HCT116 (cell line): Measurements from ENCODE around the gene WDHD1. TPM values are rescaled to one million over a fixed set of nuclear protein-coding genes. Genes with fewer than 3 reads are reported as not detected.

ENCODE experiments used
- ATAC-seq: fragments of 200-7000 bp; cut with Tn5 transposase; 2 replicates; pipeline ENCODE4 v1.9.1; 2020; ENCODE audit warnings: mild to moderate bottlenecking, moderate library complexity
- BruUV-seq: library from RNA; stranded (reverse); fragments of 400-500 nt; replicated peaks from 2 replicates; lab custom pipeline; 2021; lab: Mats Ljungman, UMichigan
- CTCF ChIA-PET: fragments of 300-600 bp; sonication (Branson Sonifier 250); formaldehyde crosslinking; loops from one replicate; lab custom pipeline; 2021; ENCODE audit warnings: antibody characterized with exemption; lab: Charles Lee
- POLR2A ChIA-PET: fragments of 300-600, 350-600 bp; sonication (Branson Sonifier 250); formaldehyde crosslinking; loops from one replicate; lab custom pipeline; 2021; ENCODE audit warnings: antibody characterized with exemption; lab: Charles Lee
- RAD21 ChIA-PET, 2 experiments: fragments of 300-600 bp; sonication (Branson Sonifier 250); formaldehyde crosslinking; loops; one replicate each; lab custom pipeline; 2023; ENCODE audit warnings: low total read pairs in 2 of 2; ENCODE audit not compliant: uncharacterized antibody in 2 of 2, unreplicated experiment in 2 of 2, low non-redundant PET in 1 of 2; lab: Charles Lee
- DNase-seq: peaks from one replicate; pipeline ENCODE4 v3.0.0-alpha.2; 2010; ENCODE audit warnings: low read depth, low spot score
- H2AFZ ChIP-seq: fragments of 200-600 bp; shearing (Covaris generic), sonication (generic); 2 replicates; pipeline ENCODE4 v1.6.1; 2017; ENCODE audit warnings: low read depth, mixed run types, mixed read lengths, antibody characterized with exemption, low read length; ENCODE audit not compliant: poor library complexity, severe bottlenecking
- H3K27ac ChIP-seq: 2 replicates; pipeline ENCODE4 v1.5.1; 2012; ENCODE audit warnings: low read depth, low read length
- H3K27me3 ChIP-seq: fragments of 200-600 bp; sonication (generic); 2 replicates; pipeline ENCODE4 v1.6.1; 2016; ENCODE audit warnings: mixed run types, low read length, mixed read lengths; ENCODE audit not compliant: insufficient read depth
- H3K36me3 ChIP-seq, 2 experiments: fragments of 200-500 bp in 1 of 2; fragments of 200-600 bp in 1 of 2; sonication (Bioruptor generic) in 1 of 2; sonication (generic) in 1 of 2; 2 replicates each; pipeline versions ENCODE4 v1.5.1 to v1.6.1; 2014 to 2016; ENCODE audit warnings: low read length in 2 of 2, inconsistent platforms in 1 of 2, mixed read lengths in 1 of 2, mixed run types in 1 of 2; ENCODE audit not compliant: insufficient read depth in 2 of 2, control insufficient read depth in 1 of 2
- H3K4me1 ChIP-seq, 2 experiments: fragments of 200-600 bp in 1 of 2; sonication (generic) in 1 of 2; 2 replicates each; pipeline versions ENCODE4 v1.5.1 to v1.6.1; 2012 to 2017; ENCODE audit warnings: low read length in 2 of 2, inconsistent platforms in 1 of 2, mild to moderate bottlenecking in 1 of 2, mixed read lengths in 1 of 2, mixed run types in 1 of 2, moderate library complexity in 1 of 2; ENCODE audit not compliant: insufficient read depth in 2 of 2, control insufficient read depth in 1 of 2
- H3K4me2 ChIP-seq: fragments of 200-600 bp; sonication (generic); 2 replicates; pipeline ENCODE4 v1.6.1; 2017; ENCODE audit warnings: mixed run types, low read length, mixed read lengths
- H3K4me3 ChIP-seq, 2 experiments: fragments of 200-600 bp in 1 of 2; sonication (generic) in 1 of 2; replicated peaks in 1 of 2; 2 replicates each; pipeline ENCODE4 v1.5.1; 2011 to 2016; ENCODE audit warnings: low read length in 2 of 2, control low read depth in 1 of 2, low read depth in 1 of 2, mild to moderate bottlenecking in 1 of 2, mixed read lengths in 1 of 2, mixed run types in 1 of 2
- H3K79me2 ChIP-seq: fragments of 200-600 bp; sonication (generic); 2 replicates; pipeline ENCODE4 v1.6.1; 2017; ENCODE audit warnings: mild to moderate bottlenecking, mixed run types, low read length, moderate library complexity, mixed read lengths; ENCODE audit not compliant: insufficient read depth
- H3K9ac ChIP-seq: fragments of 200-600 bp; sonication (generic); 2 replicates; pipeline ENCODE4 v1.6.1; 2016; ENCODE audit warnings: low read length, mixed read lengths
- H3K9me2 ChIP-seq: fragments of 200-600 bp; sonication (generic), shearing (Covaris generic); 2 replicates; pipeline ENCODE4 v1.6.1; 2017; ENCODE audit warnings: mixed run types, mild to moderate bottlenecking, moderate library complexity; ENCODE audit not compliant: insufficient read depth
- H3K9me3 ChIP-seq, 2 experiments: fragments of 200-500 bp in 1 of 2; fragments of 200-600 bp in 1 of 2; sonication (Bioruptor generic) in 1 of 2; sonication (generic) in 1 of 2; 2 replicates each; pipeline ENCODE4 v1.6.1; 2014 to 2017; ENCODE audit warnings: low read length in 2 of 2, mixed read lengths in 2 of 2, inconsistent platforms in 1 of 2, low read depth in 1 of 2, mild to moderate bottlenecking in 1 of 2, mixed run types in 1 of 2, moderate library complexity in 1 of 2; ENCODE audit not compliant: control insufficient read depth in 1 of 2, insufficient read depth in 1 of 2
- H4K20me1 ChIP-seq: fragments of 200-600 bp; sonication (generic), shearing (Covaris generic); 2 replicates; pipeline ENCODE4 v1.6.1; 2017; ENCODE audit warnings: mixed run types, mild to moderate bottlenecking, moderate library complexity; ENCODE audit not compliant: insufficient read depth
- ELF1 ChIP-seq: IDR thresholded peaks from 2 replicates; pipeline ENCODE4 v1.6.1; 2012; ENCODE audit warnings: low read depth, borderline replicate concordance
- EZH2 ChIP-seq: fragments of 200-600 bp; sonication (generic); IDR thresholded peaks from 2 replicates; pipeline ENCODE4 v1.6.1; 2017; ENCODE audit warnings: antibody characterized with exemption, mixed run types
- EZH2phosphoT487 ChIP-seq: fragments of 200-600 bp; IDR thresholded peaks from 2 replicates; pipeline ENCODE4 v1.6.1; 2018; ENCODE audit warnings: antibody characterized with exemption, borderline replicate concordance
- FOSL1 ChIP-seq: IDR thresholded peaks from 2 replicates; pipeline ENCODE4 v1.6.1; 2012; ENCODE audit warnings: low read depth
- RAD21 ChIP-seq: IDR thresholded peaks from 2 replicates; pipeline ENCODE4 v1.6.1; 2012; ENCODE audit warnings: low read depth, mild to moderate bottlenecking
- SIN3A ChIP-seq: IDR thresholded peaks from 2 replicates; pipeline ENCODE4 v1.6.1; 2012; ENCODE audit warnings: low read depth
- SP1 ChIP-seq: IDR thresholded peaks from 2 replicates; pipeline ENCODE4 v1.6.1; 2012; ENCODE audit warnings: low read depth
- SRF ChIP-seq: IDR thresholded peaks from 2 replicates; pipeline ENCODE4 v1.6.1; 2012; ENCODE audit warnings: low read depth
- YY1 ChIP-seq: IDR thresholded peaks from 2 replicates; pipeline ENCODE4 v1.6.1; 2011; ENCODE audit warnings: low read length, low read depth, moderate library complexity, mild to moderate bottlenecking; ENCODE audit not compliant: insufficient replicate concordance; ENCODE audit errors: extremely low read depth
- intact Hi-C: fragments of 100-400 bp; cut with micrococcal nuclease; formaldehyde crosslinking; loops from 2 replicates; pipeline ENCODE4 v1.10.0; 2022
- total RNA-seq: library from RNA; stranded (reverse); gene quantifications from one replicate; pipeline ENCODE4 v1.2.1, GENCODE V29; 2021; ENCODE audit not compliant: unreplicated experiment
- TF ChIP-seq, protein P1 (sequence below): IDR thresholded peaks from 2 replicates; pipeline ENCODE4 v1.6.1; 2011; ENCODE audit warnings: mild to moderate bottlenecking, low read length, moderate library complexity; ENCODE audit not compliant: insufficient replicate concordance; ENCODE audit errors: extremely low read depth
- TF ChIP-seq, protein P2 (sequence below): IDR thresholded peaks from 2 replicates; pipeline ENCODE4 v1.6.1; 2012; ENCODE audit warnings: low read depth
- TF ChIP-seq, protein P3 (sequence below), 3 experiments: fragments of 200-600 bp in 1 of 3; sonication (generic) in 1 of 3; IDR thresholded peaks in 2 of 3; conservative IDR thresholded peaks in 1 of 3; 2 replicates each; pipeline ENCODE4 v1.5.1; 2012 to 2017; ENCODE audit warnings: low read depth in 2 of 3, low read length in 2 of 3, antibody characterized with exemption in 1 of 3, borderline replicate concordance in 1 of 3, control low read depth in 1 of 3, mild to moderate bottlenecking in 1 of 3, mixed read lengths in 1 of 3, mixed run types in 1 of 3, moderate library complexity in 1 of 3; ENCODE audit not compliant: insufficient read depth in 1 of 3
- TF ChIP-seq, protein P4 (sequence below): IDR thresholded peaks from 2 replicates; pipeline ENCODE4 v1.6.1; 2012

Gene WDHD1
- total RNA-seq, 1 experiment from 2014 or later: 44.3 TPM

DNA sequence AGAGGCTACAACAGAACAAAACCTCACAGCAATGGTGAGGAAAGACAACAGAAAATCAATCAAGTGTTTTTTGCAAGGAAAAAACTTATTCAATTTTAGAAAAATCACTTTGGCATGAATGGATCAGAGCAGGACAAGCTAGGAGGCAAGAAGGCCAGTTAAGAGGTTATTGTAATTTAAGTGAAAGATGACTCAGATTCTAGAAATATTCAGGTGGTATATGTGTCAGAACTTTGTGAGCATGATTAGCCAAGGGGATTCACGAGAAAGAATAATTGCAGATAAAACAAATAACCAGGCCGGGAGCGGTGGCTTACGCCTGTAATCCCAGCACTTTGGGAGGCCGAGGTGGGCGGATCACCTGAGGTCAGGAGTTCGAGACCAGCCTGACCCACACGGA lies 137.0 kb downstream of the WDHD1 start:
- no peaks in the 10 kb centered on the region; the same call in 1 of the 2 replicates for H3K79me2 ChIP-seq
- no peaks in the 10 kb centered on the region for H3K36me3 ChIP-seq
- ChIA-PET CTCF (no interaction called here), POLR2A (interaction anchor here (1.1 kb wide), 1 partner anchor 8 kb away, joined by 3 read pairs; no protein-coding TSS in a partner anchor), RAD21 (no interaction called here)
- intact Hi-C loops: no loop called here
- no peak overlapping the region for H3K4me3 ChIP-seq
- DNase-seq (no peak), ATAC-seq (no peak)
- no TSS peak for BruUV-seq
- H3K4me1 ChIP-seq: no peaks in the 10 kb centered on the region
- H3K27me3 ChIP-seq: no peaks in the 10 kb centered on the region
- H2AFZ ChIP-seq: no peak overlapping the region
- H4K20me1 ChIP-seq: no peaks in the 10 kb centered on the region
- no peaks in the 10 kb centered on the region for H3K9me3 ChIP-seq
- no peak overlapping the region for H3K4me2 ChIP-seq
- no peak overlapping the region for H3K27ac ChIP-seq
- no peak overlapping the region for H3K9ac ChIP-seq
- H3K9me2 ChIP-seq: no peaks in the 10 kb centered on the region
- TF ChIP-seq FOSL1 (no peak), SIN3A (no peak), YY1 (no peak), EZH2phosphoT487 (no peak), SP1 (no peak), SRF (no peak), RAD21 (no peak), EZH2 (no peak), ELF1 (no peak)
- TF ChIP-seq, protein P1, sequence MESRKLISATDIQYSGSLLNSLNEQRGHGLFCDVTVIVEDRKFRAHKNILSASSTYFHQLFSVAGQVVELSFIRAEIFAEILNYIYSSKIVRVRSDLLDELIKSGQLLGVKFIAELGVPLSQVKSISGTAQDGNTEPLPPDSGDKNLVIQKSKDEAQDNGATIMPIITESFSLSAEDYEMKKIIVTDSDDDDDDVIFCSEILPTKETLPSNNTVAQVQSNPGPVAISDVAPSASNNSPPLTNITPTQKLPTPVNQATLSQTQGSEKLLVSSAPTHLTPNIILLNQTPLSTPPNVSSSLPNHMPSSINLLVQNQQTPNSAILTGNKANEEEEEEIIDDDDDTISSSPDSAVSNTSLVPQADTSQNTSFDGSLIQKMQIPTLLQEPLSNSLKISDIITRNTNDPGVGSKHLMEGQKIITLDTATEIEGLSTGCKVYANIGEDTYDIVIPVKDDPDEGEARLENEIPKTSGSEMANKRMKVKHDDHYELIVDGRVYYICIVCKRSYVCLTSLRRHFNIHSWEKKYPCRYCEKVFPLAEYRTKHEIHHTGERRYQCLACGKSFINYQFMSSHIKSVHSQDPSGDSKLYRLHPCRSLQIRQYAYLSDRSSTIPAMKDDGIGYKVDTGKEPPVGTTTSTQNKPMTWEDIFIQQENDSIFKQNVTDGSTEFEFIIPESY: no peak
- TF ChIP-seq, protein P2, sequence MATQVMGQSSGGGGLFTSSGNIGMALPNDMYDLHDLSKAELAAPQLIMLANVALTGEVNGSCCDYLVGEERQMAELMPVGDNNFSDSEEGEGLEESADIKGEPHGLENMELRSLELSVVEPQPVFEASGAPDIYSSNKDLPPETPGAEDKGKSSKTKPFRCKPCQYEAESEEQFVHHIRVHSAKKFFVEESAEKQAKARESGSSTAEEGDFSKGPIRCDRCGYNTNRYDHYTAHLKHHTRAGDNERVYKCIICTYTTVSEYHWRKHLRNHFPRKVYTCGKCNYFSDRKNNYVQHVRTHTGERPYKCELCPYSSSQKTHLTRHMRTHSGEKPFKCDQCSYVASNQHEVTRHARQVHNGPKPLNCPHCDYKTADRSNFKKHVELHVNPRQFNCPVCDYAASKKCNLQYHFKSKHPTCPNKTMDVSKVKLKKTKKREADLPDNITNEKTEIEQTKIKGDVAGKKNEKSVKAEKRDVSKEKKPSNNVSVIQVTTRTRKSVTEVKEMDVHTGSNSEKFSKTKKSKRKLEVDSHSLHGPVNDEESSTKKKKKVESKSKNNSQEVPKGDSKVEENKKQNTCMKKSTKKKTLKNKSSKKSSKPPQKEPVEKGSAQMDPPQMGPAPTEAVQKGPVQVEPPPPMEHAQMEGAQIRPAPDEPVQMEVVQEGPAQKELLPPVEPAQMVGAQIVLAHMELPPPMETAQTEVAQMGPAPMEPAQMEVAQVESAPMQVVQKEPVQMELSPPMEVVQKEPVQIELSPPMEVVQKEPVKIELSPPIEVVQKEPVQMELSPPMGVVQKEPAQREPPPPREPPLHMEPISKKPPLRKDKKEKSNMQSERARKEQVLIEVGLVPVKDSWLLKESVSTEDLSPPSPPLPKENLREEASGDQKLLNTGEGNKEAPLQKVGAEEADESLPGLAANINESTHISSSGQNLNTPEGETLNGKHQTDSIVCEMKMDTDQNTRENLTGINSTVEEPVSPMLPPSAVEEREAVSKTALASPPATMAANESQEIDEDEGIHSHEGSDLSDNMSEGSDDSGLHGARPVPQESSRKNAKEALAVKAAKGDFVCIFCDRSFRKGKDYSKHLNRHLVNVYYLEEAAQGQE: no peak
- TF ChIP-seq, protein P3, sequence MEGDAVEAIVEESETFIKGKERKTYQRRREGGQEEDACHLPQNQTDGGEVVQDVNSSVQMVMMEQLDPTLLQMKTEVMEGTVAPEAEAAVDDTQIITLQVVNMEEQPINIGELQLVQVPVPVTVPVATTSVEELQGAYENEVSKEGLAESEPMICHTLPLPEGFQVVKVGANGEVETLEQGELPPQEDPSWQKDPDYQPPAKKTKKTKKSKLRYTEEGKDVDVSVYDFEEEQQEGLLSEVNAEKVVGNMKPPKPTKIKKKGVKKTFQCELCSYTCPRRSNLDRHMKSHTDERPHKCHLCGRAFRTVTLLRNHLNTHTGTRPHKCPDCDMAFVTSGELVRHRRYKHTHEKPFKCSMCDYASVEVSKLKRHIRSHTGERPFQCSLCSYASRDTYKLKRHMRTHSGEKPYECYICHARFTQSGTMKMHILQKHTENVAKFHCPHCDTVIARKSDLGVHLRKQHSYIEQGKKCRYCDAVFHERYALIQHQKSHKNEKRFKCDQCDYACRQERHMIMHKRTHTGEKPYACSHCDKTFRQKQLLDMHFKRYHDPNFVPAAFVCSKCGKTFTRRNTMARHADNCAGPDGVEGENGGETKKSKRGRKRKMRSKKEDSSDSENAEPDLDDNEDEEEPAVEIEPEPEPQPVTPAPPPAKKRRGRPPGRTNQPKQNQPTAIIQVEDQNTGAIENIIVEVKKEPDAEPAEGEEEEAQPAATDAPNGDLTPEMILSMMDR (IDR thresholded peaks at IDR 0.05 in 2 of 3, conservative IDR thresholded peaks at IDR 0.05 in 1 of 3; ENCODE audit: borderline replicate concordance in 1 of 3, insufficient read depth in 1 of 3, low read depth in 2 of 3, low read length in 2 of 3): no peak
- TF ChIP-seq, protein P4, sequence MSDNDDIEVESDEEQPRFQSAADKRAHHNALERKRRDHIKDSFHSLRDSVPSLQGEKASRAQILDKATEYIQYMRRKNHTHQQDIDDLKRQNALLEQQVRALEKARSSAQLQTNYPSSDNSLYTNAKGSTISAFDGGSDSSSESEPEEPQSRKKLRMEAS: no peak
